GM23338 (cell line): ENCODE measurements around the gene MAPT. TPM values are rescaled to one million over a fixed set of nuclear protein-coding genes. Genes with fewer than 3 reads are reported as not detected.

Experiments used
- ATAC-seq: fragments of 200-7000 bp; cut with Tn5 transposase; 3 replicates; pipeline ENCODE4 v1.9.1; 2020
- DNase-seq: peaks from one replicate; pipeline ENCODE4 v3.0.0-alpha.2; 2015; ENCODE audit warnings: low spot score
- H2AFZ ChIP-seq: fragments of 200-600 bp; sonication (generic); 2 replicates; pipeline ENCODE4 v1.8.0; 2016; ENCODE audit warnings: antibody characterized with exemption, mild to moderate bottlenecking, moderate library complexity
- H3F3A ChIP-seq: fragments of 200-600 bp; sonication (generic); replicated peaks from 2 replicates; pipeline ENCODE4 v1.8.0; 2017; ENCODE audit warnings: antibody characterized with exemption, mixed run types, low read depth
- H3K27ac ChIP-seq: fragments of 200-600 bp; sonication (generic); 2 replicates; pipeline ENCODE4 v1.6.1; 2016; ENCODE audit warnings: low read depth
- H3K27me3 ChIP-seq: fragments of 200-600 bp; sonication (generic); 2 replicates; pipeline ENCODE4 v1.8.0; 2016; ENCODE audit warnings: mild to moderate bottlenecking, mixed run types, moderate library complexity; ENCODE audit not compliant: insufficient read depth
- H3K36me3 ChIP-seq: fragments of 200-600 bp; sonication (generic); 2 replicates; pipeline ENCODE4 v1.8.0; 2016; ENCODE audit warnings: mild to moderate bottlenecking; ENCODE audit not compliant: insufficient read depth
- H3K4me1 ChIP-seq: fragments of 200-600 bp; sonication (generic); 2 replicates; pipeline ENCODE4 v1.8.0; 2016; ENCODE audit warnings: mild to moderate bottlenecking, moderate library complexity; ENCODE audit not compliant: insufficient read depth
- H3K4me2 ChIP-seq: fragments of 200-600 bp; sonication (generic); 2 replicates; pipeline ENCODE4 v1.7.1; 2017; ENCODE audit warnings: mixed run types
- H3K4me3 ChIP-seq: fragments of 200-600 bp; sonication (generic); 2 replicates; pipeline ENCODE4 v1.6.1; 2016; ENCODE audit warnings: mixed run types
- H3K79me2 ChIP-seq: fragments of 200-600 bp; sonication (generic); replicated peaks from 2 replicates; pipeline ENCODE4 v1.8.0; 2017; ENCODE audit warnings: mild to moderate bottlenecking; ENCODE audit not compliant: insufficient read depth
- H3K9me2 ChIP-seq: fragments of 200-600 bp; sonication (generic); 2 replicates; pipeline ENCODE4 v1.8.0; 2017; ENCODE audit not compliant: insufficient read depth
- H4K20me1 ChIP-seq: fragments of 200-600 bp; sonication (generic); replicated peaks from 2 replicates; pipeline ENCODE4 v1.8.0; 2017; ENCODE audit warnings: mild to moderate bottlenecking; ENCODE audit not compliant: insufficient read depth
- H3K27ac Mint-ChIP-seq: 2 replicates; pipeline ENCODE4 v1.8.0; 2020; ENCODE audit warnings: inconsistent platforms, mild to moderate bottlenecking, moderate library complexity, mixed read lengths
- H3K27me3 Mint-ChIP-seq: 3 replicates; pipeline ENCODE4 v1.8.0; 2022; ENCODE audit warnings: low read depth, mild to moderate bottlenecking, moderate library complexity, mixed read lengths, inconsistent platforms; ENCODE audit not compliant: insufficient read depth, poor library complexity
- H3K36me3 Mint-ChIP-seq: 3 replicates; pipeline ENCODE4 v1.8.0; 2021; ENCODE audit warnings: low read depth, mild to moderate bottlenecking, inconsistent platforms, moderate library complexity, mixed read lengths
- H3K4me1 Mint-ChIP-seq: 3 replicates; pipeline ENCODE4 v1.8.0; 2020; ENCODE audit warnings: mild to moderate bottlenecking, inconsistent platforms, mixed read lengths
- H3K4me3 Mint-ChIP-seq: 3 replicates; pipeline ENCODE4 v1.8.0; 2021; ENCODE audit warnings: moderate library complexity, mild to moderate bottlenecking, inconsistent platforms, mixed read lengths
- H3K9me3 Mint-ChIP-seq: 3 replicates; pipeline ENCODE4 v1.8.0; 2020; ENCODE audit warnings: moderate library complexity, mild to moderate bottlenecking, inconsistent platforms, mixed read lengths
- CREB1 ChIP-seq: fragments of 250-450 bp; sonication (Bioruptor Pico); IDR thresholded peaks from 2 replicates; pipeline ENCODE4 v1.5.0; 2020; ENCODE audit warnings: low read depth, mild to moderate bottlenecking, moderate library complexity
- EZH2 ChIP-seq: fragments of 200-600 bp; sonication (generic); IDR thresholded peaks from one replicate; pipeline ENCODE4 v1.8.0; 2017; ENCODE audit warnings: antibody characterized with exemption, mild to moderate bottlenecking, low read depth; ENCODE audit not compliant: unreplicated experiment
- EZH2phosphoT487 ChIP-seq: fragments of 200-600 bp; sonication (generic); IDR thresholded peaks from one replicate; pipeline ENCODE4 v1.8.1; 2018; ENCODE audit warnings: antibody characterized with exemption; ENCODE audit not compliant: unreplicated experiment
- JUNB ChIP-seq: IDR thresholded peaks from one replicate; pipeline ENCODE4 v1.6.1; 2016; ENCODE audit warnings: antibody characterized with exemption; ENCODE audit not compliant: unreplicated experiment
- NANOG ChIP-seq: IDR thresholded peaks from 2 replicates; pipeline ENCODE4 v1.6.1; 2016; ENCODE audit warnings: antibody characterized with exemption, borderline replicate concordance
- STAT1 ChIP-seq: IDR thresholded peaks from one replicate; pipeline ENCODE4 v1.6.1; 2016; ENCODE audit warnings: antibody characterized with exemption; ENCODE audit not compliant: unreplicated experiment
- ZNF331 ChIP-seq: fragments of 250-450 bp; sonication (Bioruptor Pico); IDR thresholded peaks from 2 replicates; pipeline ENCODE4 v1.5.0; 2020; ENCODE audit warnings: low read depth, mild to moderate bottlenecking, moderate library complexity
- polyA plus RNA-seq: library from polyadenylated mRNA; unstranded; fragments of >200 nt; fragmentation: Nextera tagmentation; extraction: Ambion mirVana; gene quantifications from 2 replicates; pipeline ENCODE4 v1.2.1, GENCODE V29; 2016
- total RNA-seq: library from RNA; depleted of rRNA; stranded (reverse); fragments of >200 nt; shearing (Covaris generic); gene quantifications from 2 replicates; pipeline ENCODE4 v1.2.3, GENCODE V29; 2014
- TF ChIP-seq, protein P1 (sequence below), 2 experiments: fragments of 200-600 bp in 1 of 2; sonication (generic) in 1 of 2; conservative IDR thresholded peaks; 2 replicates each; pipeline versions ENCODE4 v1.5.1 to v1.6.1; 2016 to 2017; ENCODE audit warnings: antibody characterized with exemption in 2 of 2, low read depth in 2 of 2, mild to moderate bottlenecking in 2 of 2, moderate library complexity in 1 of 2
- TF ChIP-seq, protein P2 (sequence below): IDR thresholded peaks from 2 replicates; pipeline ENCODE4 v1.6.1; 2016; ENCODE audit warnings: antibody characterized with exemption
- TF ChIP-seq, protein P3 (sequence below): IDR thresholded peaks from one replicate; pipeline ENCODE4 v1.6.1; 2018; ENCODE audit warnings: antibody characterized with exemption; ENCODE audit not compliant: unreplicated experiment

The MAPT gene
- total and polyA plus RNA-seq, 2 experiments from 2014 or later = 1.1 to 2.1 TPM

DNA sequence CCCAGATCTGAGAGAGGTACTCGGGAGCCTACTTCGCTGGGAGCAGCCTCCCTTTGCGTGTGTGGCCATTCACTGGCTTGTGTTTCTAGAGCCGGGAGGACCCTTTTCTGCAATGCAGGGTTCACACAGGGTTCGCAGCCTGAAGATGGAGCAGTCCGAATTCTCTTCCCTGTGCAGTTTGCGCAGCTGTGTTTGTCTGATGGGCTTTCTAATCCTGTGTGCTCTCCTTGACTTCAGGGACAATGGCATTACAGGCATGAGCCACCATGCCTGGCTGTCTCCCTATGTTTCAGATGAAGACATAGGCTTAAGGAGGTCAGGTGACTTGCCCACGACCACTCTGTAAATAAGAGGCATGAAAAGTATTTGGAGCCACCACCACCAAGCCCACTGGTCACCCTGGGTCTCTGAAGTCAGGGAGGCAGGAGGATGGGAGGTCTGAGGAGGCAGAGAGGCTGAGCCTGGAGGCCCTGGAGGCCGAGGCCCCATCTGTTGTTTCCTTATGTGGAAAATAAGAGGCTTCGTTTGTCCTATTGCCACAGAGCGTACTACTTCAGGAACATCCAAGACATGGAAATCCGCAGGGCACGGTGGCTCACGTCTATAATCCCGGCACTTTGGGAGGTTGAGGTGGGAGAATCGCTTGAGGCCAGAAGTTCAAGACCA is 99.7 kb downstream of the MAPT start (continued):
- TF ChIP-seq, protein P1, sequence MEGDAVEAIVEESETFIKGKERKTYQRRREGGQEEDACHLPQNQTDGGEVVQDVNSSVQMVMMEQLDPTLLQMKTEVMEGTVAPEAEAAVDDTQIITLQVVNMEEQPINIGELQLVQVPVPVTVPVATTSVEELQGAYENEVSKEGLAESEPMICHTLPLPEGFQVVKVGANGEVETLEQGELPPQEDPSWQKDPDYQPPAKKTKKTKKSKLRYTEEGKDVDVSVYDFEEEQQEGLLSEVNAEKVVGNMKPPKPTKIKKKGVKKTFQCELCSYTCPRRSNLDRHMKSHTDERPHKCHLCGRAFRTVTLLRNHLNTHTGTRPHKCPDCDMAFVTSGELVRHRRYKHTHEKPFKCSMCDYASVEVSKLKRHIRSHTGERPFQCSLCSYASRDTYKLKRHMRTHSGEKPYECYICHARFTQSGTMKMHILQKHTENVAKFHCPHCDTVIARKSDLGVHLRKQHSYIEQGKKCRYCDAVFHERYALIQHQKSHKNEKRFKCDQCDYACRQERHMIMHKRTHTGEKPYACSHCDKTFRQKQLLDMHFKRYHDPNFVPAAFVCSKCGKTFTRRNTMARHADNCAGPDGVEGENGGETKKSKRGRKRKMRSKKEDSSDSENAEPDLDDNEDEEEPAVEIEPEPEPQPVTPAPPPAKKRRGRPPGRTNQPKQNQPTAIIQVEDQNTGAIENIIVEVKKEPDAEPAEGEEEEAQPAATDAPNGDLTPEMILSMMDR (conservative IDR thresholded peaks at IDR 0.05; ENCODE audit: low read depth in 2 of 2) = no peak
- no peak for TF ChIP-seq ZNF331 (CRISPR knock-in tag)
- no peak for TF ChIP-seq CREB1
- TF ChIP-seq, protein P2, sequence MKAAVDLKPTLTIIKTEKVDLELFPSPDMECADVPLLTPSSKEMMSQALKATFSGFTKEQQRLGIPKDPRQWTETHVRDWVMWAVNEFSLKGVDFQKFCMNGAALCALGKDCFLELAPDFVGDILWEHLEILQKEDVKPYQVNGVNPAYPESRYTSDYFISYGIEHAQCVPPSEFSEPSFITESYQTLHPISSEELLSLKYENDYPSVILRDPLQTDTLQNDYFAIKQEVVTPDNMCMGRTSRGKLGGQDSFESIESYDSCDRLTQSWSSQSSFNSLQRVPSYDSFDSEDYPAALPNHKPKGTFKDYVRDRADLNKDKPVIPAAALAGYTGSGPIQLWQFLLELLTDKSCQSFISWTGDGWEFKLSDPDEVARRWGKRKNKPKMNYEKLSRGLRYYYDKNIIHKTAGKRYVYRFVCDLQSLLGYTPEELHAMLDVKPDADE = no peak
- no peak for TF ChIP-seq NANOG

DNA sequence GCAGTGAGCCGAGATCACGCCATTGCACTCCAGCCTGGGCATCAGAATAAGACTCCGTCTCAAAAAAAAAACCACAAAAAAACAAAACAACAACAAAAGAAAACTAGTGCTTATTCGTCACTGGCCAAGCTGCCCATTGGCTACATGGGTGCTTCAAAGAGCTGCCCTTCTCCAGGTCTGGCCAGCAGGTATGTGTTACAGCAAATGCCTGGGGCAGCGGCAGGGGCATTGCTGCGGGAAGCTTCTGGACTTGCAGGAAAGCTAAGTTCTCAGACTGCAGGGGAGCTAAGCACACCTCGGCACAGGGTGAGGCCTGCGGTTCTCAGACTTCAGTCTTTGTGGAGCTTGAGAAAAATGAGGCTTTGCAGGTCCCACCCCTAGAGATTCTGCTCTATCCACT is 100.6 kb downstream of the MAPT start:
- H4K20me1 ChIP-seq = no peaks in the 10 kb centered on the region
- no peak overlapping the region for H3K27ac ChIP-seq
- peaks cover 6% of the 10 kb centered on the region for H3K27me3 Mint-ChIP-seq
- no peaks in the 10 kb centered on the region for H3F3A ChIP-seq
- H3K4me2 ChIP-seq = no peak overlapping the region
- ATAC-seq (no peak), DNase-seq (no peak)
- no peaks in the 10 kb centered on the region for H3K36me3 Mint-ChIP-seq
- H3K4me1 ChIP-seq = no peaks in the 10 kb centered on the region; the same call in 1 of the 2 replicates
- H3K27me3 ChIP-seq = no peaks in the 10 kb centered on the region
- H3K4me3 Mint-ChIP-seq = no peak overlapping the region
- TF ChIP-seq, protein P2 = no peak
- no peaks in the 10 kb centered on the region for H3K79me2 ChIP-seq
- H3K9me3 Mint-ChIP-seq = no peaks in the 10 kb centered on the region; the same call in 2 of the 3 replicates
- no peaks in the 10 kb centered on the region for H3K9me2 ChIP-seq
- no peak overlapping the region for H3K27ac Mint-ChIP-seq
- H3K4me1 Mint-ChIP-seq = peaks cover 5% of the 10 kb centered on the region
- no peaks in the 10 kb centered on the region for H3K36me3 ChIP-seq
- H2AFZ ChIP-seq = no peak overlapping the region
- H3K4me3 ChIP-seq = no peak overlapping the region

DNA sequence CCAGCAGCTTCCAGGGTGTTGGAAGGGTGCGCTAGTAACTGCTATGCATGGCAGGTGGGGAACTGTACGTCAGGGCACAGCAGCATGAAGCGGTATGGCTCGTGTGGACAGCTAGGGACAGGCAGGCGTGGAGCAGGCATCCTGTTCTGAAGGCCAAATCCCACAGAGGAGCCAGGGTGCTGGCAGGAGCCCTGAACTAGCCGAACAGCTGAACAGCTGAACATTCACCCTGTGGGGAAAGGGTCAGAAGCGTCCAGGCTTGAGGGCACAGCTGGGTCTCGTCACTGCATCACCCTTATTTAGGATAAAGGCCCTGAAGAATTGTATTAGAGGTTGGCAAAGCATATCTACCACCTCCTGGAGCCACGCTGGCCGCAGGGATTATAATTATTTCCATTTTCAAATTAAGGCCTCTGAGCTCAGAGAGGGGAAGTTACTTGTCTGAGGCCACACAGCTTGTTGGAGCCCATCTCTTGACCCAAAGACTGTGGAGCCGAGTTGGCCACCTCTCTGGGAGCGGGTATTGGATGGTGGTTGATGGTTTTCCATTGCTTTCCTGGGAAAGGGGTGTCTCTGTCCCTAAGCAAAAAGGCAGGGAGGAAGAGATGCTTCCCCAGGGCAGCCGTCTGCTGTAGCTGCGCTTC is 101.4 kb downstream of the MAPT start:
- H3K36me3 ChIP-seq = no peaks in the 10 kb centered on the region
- Mint-ChIP-seq H3K27ac (no peak overlapping the region), H3K4me3 (no peak overlapping the region), H3K4me1 (peaks cover 5% of the 10 kb centered on the region), H3K9me3 (no peaks in the 10 kb centered on the region; the same call in 2 of the 3 replicates), H3K36me3 (no peaks in the 10 kb centered on the region), H3K27me3 (peaks cover 7% of the 10 kb centered on the region)
- H3K4me2 ChIP-seq = no peak overlapping the region
- no peak overlapping the region for H3K4me3 ChIP-seq
- no peaks in the 10 kb centered on the region for H3K27me3 ChIP-seq
- no peaks in the 10 kb centered on the region for H4K20me1 ChIP-seq
- ATAC-seq (no peak), DNase-seq (no peak)
- H3K79me2 ChIP-seq = no peaks in the 10 kb centered on the region
- no peak overlapping the region for H2AFZ ChIP-seq
- no peaks in the 10 kb centered on the region for H3F3A ChIP-seq
- H3K27ac ChIP-seq = no peak overlapping the region
- H3K9me2 ChIP-seq = no peaks in the 10 kb centered on the region
- H3K4me1 ChIP-seq = no peaks in the 10 kb centered on the region; the same call in 1 of the 2 replicates
- TF ChIP-seq NANOG = no peak
- TF ChIP-seq JUNB = no peak
- no peak for TF ChIP-seq EZH2
- TF ChIP-seq STAT1 = no peak
- TF ChIP-seq, protein P3, sequence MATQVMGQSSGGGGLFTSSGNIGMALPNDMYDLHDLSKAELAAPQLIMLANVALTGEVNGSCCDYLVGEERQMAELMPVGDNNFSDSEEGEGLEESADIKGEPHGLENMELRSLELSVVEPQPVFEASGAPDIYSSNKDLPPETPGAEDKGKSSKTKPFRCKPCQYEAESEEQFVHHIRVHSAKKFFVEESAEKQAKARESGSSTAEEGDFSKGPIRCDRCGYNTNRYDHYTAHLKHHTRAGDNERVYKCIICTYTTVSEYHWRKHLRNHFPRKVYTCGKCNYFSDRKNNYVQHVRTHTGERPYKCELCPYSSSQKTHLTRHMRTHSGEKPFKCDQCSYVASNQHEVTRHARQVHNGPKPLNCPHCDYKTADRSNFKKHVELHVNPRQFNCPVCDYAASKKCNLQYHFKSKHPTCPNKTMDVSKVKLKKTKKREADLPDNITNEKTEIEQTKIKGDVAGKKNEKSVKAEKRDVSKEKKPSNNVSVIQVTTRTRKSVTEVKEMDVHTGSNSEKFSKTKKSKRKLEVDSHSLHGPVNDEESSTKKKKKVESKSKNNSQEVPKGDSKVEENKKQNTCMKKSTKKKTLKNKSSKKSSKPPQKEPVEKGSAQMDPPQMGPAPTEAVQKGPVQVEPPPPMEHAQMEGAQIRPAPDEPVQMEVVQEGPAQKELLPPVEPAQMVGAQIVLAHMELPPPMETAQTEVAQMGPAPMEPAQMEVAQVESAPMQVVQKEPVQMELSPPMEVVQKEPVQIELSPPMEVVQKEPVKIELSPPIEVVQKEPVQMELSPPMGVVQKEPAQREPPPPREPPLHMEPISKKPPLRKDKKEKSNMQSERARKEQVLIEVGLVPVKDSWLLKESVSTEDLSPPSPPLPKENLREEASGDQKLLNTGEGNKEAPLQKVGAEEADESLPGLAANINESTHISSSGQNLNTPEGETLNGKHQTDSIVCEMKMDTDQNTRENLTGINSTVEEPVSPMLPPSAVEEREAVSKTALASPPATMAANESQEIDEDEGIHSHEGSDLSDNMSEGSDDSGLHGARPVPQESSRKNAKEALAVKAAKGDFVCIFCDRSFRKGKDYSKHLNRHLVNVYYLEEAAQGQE = no peak
- TF ChIP-seq CREB1 = no peak
- TF ChIP-seq EZH2phosphoT487 = no peak
- no peak for TF ChIP-seq ZNF331 (CRISPR knock-in tag)
